HG02943 (cell line): ENCODE results near the gene AFF3.

Experiments
- ATAC-seq: cut with Tn5 transposase; IDR thresholded peaks from one replicate; pipeline ENCODE4 v1.9.1; 2021; ENCODE audit warnings: mild to moderate bottlenecking, low read depth, moderate library complexity; ENCODE audit not compliant: unreplicated experiment

Gene AFF3

DNA sequence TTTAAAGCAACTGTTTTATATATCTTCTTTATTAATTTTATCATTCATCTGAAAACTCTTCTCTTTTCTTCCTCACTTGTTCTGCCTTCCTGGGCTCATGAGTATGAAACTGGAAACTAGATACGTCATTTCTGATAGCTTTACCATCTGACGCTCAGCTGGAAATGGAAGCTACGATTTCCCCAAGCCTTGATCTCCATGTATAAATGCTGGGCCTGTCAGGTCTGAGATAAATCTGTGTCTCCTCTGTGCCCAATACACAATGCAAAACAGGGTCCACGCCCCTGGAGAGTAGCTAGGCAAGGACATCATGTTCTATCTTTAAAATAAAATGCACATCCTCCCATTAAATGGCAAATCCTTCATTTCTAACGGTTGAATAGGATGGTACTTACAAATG is 238.4 kb downstream of the AFF3 start:
- no peak for ATAC-seq

DNA sequence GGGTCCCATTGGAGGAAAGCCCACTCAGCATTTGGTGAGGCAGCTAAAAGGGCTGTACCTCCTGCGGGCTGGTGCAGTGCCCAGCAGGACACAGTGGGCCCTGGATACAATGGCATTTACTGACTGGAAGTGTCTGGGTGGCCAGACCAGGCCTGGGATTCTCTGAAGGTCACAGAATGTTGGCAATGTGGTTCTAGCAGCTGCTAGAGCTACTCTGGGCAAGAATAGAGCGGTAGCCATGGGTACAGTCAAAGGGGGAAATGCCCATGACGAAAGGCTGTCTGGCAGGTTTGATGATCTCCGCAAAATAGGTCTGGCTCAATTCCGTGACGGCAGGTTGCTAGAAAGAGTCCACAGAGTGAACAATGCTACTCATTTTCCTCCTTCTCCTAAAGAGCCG is 241.8 kb downstream of the AFF3 start:
- ATAC-seq: no peak

DNA sequence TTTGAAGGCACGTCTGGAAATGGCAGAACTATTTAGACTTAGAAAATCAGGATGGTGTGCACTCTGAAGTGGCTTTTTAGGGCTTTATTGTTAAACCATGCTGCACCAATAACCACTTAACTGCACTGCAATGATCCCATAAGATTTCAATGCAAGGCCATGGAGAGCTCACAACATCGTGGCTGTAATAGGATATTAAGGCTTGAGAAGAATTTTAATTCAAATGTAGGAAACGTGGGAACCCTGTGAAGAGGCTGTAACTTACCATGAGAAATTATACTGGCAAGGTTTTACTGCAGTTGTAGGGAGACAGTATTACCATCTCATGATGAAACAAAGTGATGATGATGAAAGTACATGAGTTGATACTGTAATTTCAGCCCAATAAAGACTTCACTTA is 242.5 kb downstream of the AFF3 start:
- ATAC-seq: no peak

DNA sequence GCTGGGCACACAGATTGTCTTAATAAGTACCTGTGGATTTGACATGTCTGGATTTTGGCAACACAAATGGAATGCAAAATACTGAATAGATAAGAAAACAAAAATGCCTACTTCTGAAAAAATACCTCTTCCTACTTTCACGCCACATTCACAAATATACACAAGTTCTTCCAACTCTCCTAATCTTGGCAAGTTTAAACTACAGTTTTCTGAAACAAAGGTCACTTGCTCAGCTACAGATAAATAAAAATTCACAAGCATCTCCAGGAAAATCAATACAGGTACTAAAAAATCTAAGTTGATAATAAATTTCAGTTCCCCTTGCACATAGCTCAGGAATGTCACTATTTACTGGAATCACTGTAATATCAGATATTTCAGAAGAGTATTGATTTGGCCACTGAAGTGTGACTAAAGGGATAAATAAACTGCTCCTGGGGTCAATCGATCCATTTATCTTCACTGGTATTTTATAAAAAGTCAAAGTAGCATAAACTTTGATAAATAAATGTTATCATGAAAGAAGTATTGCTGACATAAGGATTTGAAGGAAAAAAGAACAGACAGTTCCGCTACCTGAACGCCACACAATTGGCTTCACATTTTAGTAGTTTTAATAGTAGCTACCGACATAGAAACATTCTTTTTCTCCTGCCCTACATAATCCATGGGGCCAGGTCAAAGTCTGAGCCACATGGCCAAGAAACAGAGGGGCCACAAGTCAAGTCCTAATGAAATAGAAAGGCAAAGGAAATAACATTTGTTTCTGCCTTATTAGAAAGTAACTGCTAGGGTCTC is 243.1 kb downstream of the AFF3 start:
- ATAC-seq: no peak

DNA sequence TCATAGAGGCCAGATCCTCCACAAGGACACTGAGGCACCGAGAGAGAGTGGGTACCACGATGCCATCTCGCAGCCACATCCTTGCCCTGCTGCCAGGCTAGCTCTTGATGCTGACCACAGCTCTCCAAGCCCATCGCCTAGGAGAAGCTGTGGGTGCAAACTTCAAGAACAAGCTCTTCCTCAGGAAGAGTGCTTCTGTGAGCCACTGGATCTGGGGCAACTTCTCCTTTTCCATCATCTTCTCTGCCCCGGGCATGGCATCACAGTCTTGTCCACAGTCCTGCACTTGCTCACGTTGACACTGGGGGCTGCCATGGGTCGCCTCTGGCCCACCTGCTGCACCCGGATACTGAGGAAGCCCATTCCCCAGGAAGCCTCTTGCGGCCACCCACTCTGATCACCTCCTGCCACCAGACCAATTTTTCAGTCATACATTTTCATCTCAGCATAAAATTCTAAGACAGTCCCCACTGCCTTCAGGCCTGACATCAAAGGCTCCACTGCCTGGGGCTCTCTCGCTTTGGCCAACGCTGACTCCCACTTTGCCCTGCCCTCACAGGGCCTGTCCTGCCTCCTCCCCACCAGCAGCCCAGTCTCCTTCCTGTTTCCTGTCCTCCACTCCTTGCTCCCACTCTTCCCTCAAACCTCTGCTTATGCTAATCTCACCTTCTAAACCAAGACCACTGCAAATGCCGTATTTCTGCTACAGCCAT is 243.9 kb downstream of the AFF3 start:
- no peak for ATAC-seq

DNA sequence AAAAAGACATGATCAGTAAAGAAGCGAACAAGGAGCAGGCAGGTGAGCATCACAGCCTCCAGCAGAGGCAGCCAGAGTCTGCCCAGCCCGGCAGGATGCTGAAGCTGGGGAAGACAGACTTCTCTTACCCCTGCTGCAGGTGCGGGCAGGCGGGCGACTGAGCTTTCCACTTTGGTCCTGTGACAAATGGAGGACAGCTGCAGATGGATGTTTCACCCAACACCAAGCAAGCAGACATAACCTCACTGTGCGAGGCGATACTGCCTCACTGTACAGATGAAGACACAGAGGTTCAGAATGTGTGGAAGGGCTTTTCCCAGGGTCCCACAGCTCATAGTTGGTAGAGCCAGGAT is 251.0 kb downstream of the AFF3 start:
- no peak for ATAC-seq

DNA sequence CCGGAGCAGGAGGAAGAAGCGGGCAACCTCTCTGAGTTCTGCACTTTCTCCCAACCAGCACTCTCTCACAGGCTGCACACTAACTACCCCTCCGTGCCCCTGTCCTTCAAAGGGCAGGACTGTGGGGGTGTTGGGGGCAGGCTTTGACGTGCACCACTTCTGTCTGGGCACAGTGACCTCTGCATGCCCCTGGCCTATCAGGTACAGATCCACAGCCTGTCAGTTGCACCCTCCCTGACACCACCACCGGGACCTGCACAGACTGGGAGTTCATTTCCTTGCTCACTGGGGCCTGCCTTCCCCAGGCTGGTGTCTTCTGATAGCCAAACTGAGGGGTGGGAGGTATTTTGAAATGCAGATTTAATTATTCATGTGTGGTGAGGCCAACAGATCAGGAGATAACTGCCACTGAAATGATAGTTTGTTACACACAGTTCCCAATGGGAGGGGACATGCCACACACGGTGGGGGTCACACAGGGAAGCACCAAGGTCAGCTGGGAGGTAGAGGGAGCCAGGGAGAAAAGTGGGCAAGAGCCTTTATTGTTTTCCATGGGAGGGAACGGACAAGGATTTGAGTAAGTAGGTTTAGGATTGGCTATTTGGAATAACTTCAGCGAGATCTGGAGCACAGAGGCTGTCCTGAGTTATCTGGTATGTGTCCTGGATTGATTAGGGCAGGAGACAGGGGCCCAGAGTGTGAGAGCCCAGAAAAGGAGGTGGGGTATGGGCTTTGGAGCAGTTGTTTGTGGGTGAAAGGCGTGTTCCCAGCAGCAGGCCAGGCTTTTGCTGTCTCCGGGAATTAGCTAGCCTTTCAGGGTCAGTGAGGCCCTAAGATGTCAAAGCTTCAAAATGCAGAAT is 251.6 kb downstream of the AFF3 start:
- no peak for ATAC-seq

DNA sequence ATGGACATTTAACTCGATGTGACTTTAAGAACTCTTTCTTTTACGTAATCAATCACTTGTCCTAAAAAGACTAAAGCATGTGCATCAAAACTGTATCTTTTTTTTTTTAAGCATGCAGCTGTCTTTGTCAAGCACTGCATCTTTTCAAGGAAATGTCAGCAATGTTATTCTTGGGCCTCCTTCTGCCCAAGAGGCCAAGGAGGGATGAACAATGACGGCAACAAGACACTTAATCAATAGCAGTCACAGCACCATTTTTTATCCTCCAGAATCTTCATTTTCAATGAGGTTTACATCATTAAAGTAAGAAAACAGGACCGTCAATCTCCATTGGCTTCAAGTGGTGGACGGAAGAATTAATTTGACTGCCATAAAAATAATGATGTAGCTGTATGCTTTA is 253.8 kb downstream of the AFF3 start:
- no peak for ATAC-seq

DNA sequence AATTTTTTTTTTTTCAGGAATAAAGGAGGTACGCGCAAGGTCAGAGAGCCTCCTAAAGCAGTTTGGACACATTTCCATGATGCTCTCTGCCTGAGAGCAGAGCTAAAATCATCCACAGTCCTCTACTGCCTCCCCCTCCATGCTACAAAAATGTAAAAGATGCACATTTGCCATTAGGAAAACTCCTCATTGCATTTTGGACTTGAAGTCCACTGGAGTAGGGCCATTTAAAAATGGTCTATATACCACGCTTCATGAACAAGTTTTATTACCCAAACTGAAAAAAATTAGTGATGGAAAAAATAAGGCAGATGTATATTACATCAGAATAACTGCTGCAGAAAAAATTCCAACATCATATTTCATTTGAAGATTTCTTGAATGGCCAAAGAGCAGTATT is 256.0 kb downstream of the AFF3 start:
- ATAC-seq: no peak

DNA sequence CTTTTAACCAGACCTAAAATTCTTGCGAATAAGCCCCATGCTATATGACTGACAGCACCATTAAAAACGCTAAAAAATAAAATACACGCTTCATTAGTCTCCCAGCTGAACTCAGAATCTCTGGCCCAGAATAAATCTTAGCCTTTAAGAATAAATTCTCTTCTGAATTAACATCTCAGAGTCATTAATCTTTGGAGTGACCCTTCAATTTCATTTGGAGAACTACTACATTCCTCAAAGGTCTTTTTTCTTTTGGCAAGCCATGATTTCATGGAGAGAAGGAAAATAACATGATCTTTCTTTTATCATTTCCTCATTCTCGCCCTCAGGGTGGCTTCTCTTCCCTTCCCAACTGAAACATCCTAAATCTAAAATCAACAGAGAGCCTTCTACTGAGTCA is 259.0 kb downstream of the AFF3 start:
- no peak for ATAC-seq

DNA sequence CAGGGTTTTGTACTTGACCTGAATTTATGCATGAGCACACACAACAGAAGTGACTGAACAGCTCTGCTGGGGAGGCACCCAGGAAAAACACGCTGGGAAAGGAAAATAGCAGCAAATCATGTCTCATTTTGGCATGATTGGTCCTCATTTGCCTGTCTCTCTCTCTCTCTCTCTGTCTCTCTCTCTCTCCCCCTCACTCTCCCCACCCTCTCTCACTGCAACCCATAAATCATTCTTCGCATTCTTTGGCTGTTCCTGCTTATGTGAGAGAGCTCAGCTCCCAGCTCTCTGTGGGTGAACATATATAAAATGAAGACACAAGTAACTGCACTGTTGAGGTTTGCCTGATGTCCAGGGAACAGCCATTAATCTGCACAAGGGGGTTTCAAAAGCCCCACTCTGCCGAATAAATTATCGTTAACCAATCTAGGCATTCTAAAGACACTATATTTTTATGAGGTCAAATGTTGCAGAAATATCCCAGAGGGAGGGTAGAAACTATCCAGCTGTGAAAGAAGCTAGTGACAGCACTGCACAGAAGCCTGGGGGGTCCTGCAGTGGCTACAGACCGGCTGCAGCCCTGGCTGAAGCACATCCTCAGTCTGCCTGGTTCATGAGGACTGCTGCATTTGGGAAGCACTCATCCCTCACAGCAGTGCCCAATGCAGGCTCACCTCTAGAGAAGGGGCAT is 260.3 kb downstream of the AFF3 start:
- no peak for ATAC-seq

DNA sequence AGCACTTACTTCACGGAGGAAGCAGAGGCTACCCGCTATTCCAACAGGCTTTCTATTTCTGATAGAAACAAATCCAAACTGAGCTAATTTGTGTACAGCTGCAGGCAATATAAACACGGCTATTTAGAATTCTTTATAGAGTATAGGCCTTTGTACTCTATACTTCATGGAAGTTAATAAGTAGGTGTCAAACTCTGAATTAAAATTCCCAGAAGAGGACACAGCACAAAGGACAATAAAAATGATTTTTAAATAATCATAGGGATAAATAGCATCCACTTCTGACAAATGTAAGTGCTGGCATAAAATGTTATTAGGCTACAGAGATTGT is 261.5 kb downstream of the AFF3 start:
- ATAC-seq: no peak

DNA sequence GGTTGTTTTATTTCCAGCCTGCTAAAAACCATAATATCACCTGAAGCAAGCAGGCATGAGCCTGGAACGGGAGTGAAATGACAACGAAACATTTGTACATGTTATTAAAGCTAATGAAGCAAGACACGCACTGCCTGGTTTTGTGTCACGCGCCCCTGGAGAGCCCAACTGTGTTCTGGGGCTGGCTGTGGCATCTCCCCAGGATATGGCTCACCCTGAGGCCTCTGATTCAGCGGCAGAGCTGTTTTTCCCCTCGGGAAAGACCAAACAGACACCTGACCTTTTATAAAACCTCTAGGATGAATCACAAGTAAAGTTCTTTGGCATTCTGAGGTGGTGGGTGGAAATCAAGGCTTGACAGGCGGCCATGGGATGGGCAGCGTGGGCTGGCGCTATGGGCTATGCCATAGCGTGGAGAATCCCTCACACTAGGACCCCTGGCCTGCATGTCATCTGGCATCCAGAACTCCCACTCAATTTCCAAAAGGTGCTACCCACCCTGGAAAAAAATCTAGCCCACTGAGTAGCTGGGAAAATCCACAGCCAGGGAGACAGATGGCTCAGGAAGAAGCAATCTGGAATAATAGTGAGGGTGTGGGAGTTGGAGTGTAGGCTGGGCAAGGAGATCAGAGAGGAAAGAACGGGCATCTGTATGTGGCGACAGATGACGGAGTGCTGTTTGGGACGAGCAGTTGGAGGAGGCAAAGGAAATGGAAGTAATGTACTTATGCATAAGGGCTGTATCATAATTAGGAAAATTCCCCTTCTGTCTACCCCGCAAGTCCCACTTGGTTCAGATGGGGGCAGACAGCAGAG is 262.0 kb downstream of the AFF3 start:
- ATAC-seq: no peak

DNA sequence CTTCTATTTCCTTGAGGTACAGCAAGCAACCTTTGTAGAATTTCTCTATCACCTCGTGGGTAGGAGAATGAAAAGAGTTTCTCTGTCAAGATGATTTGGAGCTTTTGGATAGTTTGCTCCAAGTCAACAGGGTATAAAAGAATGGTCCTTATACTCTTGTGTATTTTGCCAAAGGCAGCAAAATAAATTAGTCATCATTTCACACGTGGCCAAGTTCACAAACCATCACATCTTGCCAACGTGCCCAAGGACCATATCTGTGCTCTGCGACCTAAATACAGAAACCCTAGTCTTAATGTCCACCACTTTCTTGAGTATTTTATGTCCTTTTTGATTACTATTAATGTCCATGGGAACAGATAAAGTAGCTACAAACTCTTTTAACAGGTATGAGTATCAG is 262.9 kb downstream of the AFF3 start:
- no peak for ATAC-seq

DNA sequence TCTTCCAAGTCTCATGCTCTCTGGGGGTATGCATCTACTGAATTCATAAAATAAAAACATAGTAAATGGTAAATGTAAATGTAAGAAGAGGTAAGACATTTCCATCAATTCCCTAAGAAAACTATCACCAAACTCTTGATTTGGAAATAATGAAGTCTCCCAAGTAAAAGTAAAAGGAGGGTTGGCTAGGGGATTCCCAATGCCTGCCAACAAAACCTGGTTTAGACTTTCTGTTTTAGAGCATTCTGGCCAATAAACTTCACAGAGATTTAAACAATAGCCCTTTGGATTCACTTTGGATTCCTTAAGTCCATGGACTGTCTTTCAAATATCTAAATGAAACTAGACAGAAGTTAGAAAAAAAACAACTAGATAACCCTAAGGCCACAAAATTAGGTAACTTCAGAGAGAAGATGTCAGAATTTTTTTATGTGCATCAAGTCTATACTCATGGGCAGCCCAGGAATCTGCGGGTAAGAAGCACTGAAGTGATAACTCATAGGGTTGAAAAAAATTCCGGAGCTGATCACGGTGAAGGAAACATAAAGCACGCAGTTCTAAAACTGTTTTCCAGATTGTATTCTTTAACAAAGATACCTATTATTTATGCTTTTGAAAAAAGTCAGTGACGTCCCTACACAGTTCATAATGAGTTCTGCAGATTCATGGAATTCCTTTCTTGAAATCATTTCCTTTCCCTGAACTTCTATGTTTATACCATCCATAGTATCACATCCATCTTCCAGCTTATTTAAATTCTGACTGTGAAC is 263.6 kb downstream of the AFF3 start:
- ATAC-seq: no peak

DNA sequence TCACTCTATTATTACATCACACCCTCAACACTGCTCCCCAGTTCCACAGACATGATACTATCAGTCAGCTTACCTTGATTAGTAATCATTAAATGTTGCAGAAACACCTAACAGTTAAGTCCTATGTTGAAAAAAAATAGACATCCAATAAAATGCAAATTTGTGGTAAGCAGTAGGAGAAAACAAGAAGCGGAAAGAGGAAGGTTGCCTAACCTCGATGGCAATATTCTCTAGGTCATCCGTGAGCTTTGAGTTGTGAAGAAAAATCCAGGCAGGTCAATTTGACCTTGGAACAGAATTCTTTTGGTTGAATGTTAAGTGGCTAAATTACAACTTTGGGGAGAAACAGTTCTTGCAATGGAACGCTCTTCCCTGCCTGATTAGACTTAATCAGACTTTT is 264.4 kb downstream of the AFF3 start:
- ATAC-seq: no peak

DNA sequence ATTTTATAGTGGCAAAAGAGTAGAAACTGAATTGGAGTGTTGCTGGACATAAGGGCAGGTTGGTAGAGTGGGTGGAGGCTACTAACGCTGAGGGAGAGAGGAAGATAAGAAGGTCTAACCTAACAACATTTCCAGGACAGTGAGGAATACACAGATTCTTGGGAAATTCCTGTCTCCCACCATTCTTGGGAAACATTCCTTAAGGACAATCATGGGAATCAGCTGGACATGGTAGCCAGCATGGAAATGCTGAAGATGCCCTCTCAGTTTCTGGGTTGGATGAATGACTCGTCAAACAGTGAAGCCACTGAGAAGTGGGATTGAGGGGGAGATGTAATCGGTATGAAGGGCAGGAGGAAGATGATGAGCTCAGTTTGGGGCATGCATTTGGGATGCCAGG is 265.4 kb downstream of the AFF3 start:
- ATAC-seq: no peak

DNA sequence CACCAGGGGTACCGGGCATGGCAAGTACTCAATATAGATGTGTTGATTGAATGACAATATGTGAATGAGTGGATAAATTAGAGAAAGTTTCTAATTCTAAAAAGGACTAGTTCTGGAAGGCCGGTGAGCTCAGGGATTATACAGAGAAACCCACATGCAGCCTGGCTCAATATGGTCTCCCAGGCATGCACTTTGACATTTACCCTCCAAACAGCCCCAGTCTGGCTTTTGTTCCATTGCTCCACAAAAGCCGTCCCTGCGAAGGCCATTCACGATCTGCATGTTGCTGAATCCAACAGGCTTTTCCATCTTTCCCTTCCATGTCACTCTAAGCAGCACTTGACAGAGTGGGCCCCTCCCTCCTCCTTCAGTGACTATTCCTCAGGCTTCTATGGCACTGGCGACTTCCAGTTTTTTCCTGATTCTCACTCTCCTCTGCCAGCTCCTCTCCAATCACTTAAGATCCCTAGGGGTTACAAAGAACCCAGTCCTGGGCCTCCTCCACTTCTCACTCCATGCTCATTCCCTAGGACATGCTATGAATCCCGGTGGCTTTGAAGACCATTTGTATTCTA is 266.7 kb downstream of the AFF3 start:
- ATAC-seq: no peak

DNA sequence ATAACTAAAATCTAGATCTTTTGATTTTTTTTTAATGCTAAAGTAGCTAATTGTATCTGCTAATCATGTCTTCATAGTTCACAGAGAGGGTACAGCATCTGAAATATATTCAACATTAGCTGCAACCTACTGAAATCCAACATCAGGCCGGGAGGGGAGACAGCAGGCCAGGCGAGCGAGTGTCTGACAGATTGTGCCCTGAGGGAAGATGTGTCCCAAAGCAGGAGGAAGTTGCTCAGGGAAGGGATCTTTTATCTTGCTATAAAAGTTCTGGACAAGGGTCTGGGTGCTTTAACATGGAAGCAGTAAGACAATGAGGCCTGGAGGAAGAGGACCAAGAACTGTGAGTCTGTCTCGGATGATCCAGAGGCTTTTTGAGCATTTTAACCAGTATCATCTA is 274.1 kb downstream of the AFF3 start:
- no peak for ATAC-seq
